Measurements from ENCODE around the gene CACNA2D1. TPM values are rescaled to one million over a fixed set of nuclear protein-coding genes. Genes with fewer than 3 reads are reported as not detected.

The CACNA2D1 gene
- total RNA-seq, 1 donor: 63.5 TPM

GRCh38 chr7:82131215-82131614 is 312.4 kb downstream of the CACNA2D1 start:
- no peak overlapping the region for H3K4me3 ChIP-seq (ENCODE audit: low read depth, low read length)
- no peak for TF ChIP-seq CTCF (IDR thresholded peaks at IDR 0.05; ENCODE audit: insufficient read depth, low read depth, low read length)
- DNase-seq (ENCODE audit: low read depth): no peak

- no peak for DNase-seq (ENCODE audit: low read depth)
- H3K4me3 ChIP-seq (ENCODE audit: low read depth, low read length): no peak overlapping the region
- no peak for TF ChIP-seq CTCF (IDR thresholded peaks at IDR 0.05; ENCODE audit: insufficient read depth, low read depth, low read length)
These were observed 314.5 kb downstream of the CACNA2D1 start for GRCh38 chr7:82129091-82129490.

- H3K4me3 ChIP-seq (ENCODE audit: low read depth, low read length): no peak overlapping the region
- DNase-seq (ENCODE audit: low read depth): no peak
- no peak for TF ChIP-seq CTCF (IDR thresholded peaks at IDR 0.05; ENCODE audit: insufficient read depth, low read depth, low read length)
These were observed 315.0 kb downstream of the CACNA2D1 start for GRCh38 chr7:82128546-82128945.

GRCh38 chr7:82126576-82126975 is 317.0 kb downstream of the CACNA2D1 start:
- no peak for DNase-seq (ENCODE audit: low read depth)
- no peak overlapping the region for H3K4me3 ChIP-seq (ENCODE audit: low read depth, low read length)
- TF ChIP-seq CTCF (IDR thresholded peaks at IDR 0.05; ENCODE audit: insufficient read depth, low read depth, low read length): no peak

GRCh38 chr7:82124445-82124844 is 319.1 kb downstream of the CACNA2D1 start:
- no peak for DNase-seq (ENCODE audit: low read depth)
- TF ChIP-seq CTCF (IDR thresholded peaks at IDR 0.05; ENCODE audit: insufficient read depth, low read depth, low read length): no peak
- H3K4me3 ChIP-seq (ENCODE audit: low read depth, low read length): no peak overlapping the region

GRCh38 chr7:82122275-82122674 is 321.3 kb downstream of the CACNA2D1 start:
- no peak for TF ChIP-seq CTCF (IDR thresholded peaks at IDR 0.05; ENCODE audit: insufficient read depth, low read depth, low read length)
- H3K4me3 ChIP-seq (ENCODE audit: low read depth, low read length): no peak overlapping the region

GRCh38 chr7:82114237-82114636 is 329.3 kb downstream of the CACNA2D1 start:
- DNase-seq (ENCODE audit: low read depth): no peak
- no peak for TF ChIP-seq CTCF (IDR thresholded peaks at IDR 0.05; ENCODE audit: insufficient read depth, low read depth, low read length)
- H3K4me3 ChIP-seq (ENCODE audit: low read depth, low read length): no peak overlapping the region

More at GRCh38 chr7:82122275-82122674, 321.3 kb downstream of the CACNA2D1 start:
- DNase-seq (ENCODE audit: low read depth): no peak

Data from fibroblast of villous mesenchyme (primary cell).